H1 (cell line): Measurements from ENCODE around the gene NAXD. TPM values are rescaled to one million over a fixed set of nuclear protein-coding genes. Genes with fewer than 3 reads are reported as not detected.

ENCODE experiments used
- CTCF ChIA-PET: fragments of 300-600 bp; sonication (Branson Sonifier 250); formaldehyde crosslinking; loops from one replicate; lab custom pipeline; 2021; ENCODE audit not compliant: partially characterized antibody; lab: Charles Lee
- POLR2A ChIA-PET: fragments of 300-600 bp; sonication (Branson Sonifier 250); formaldehyde crosslinking; loops from one replicate; lab custom pipeline; 2021; ENCODE audit warnings: inconsistent platforms; ENCODE audit not compliant: partially characterized antibody; lab: Charles Lee
- DNase-seq, 2 experiments: peaks; one replicate each; pipeline versions ENCODE4 v3.0.0 to v3.0.0-alpha.2; 2010 to 2022; ENCODE audit warnings: low spot score in 2 of 2, low read depth in 1 of 2, mixed read lengths in 1 of 2
- FAIRE-seq: peaks from 2 replicates; lab custom pipeline; 2011; peaks lifted over from hg19 to GRCh38; lab: Jason Lieb, UNC
- H2AFZ ChIP-seq: 2 replicates; pipeline ENCODE4 v1.8.1; 2012; ENCODE audit warnings: low read length, inconsistent platforms
- H2AK5ac ChIP-seq: 2 replicates; pipeline ENCODE4 v1.6.1; 2013; ENCODE audit warnings: low read depth, low read length
- H2BK120ac ChIP-seq: replicated peaks from 2 replicates; pipeline ENCODE3; 2013; ENCODE audit warnings: low read depth, low read length, inconsistent platforms
- H2BK12ac ChIP-seq: 2 replicates; pipeline ENCODE4 v1.6.1; 2013; ENCODE audit warnings: low read depth, low read length
- H2BK15ac ChIP-seq: 2 replicates; pipeline ENCODE4 v1.6.1; 2013; ENCODE audit warnings: low read length
- H2BK20ac ChIP-seq: 2 replicates; pipeline ENCODE4 v1.6.1; 2013; ENCODE audit warnings: low read length
- H2BK5ac ChIP-seq: 2 replicates; pipeline ENCODE4 v1.6.1; 2013; ENCODE audit warnings: low read depth, low read length
- H3K14ac ChIP-seq: 2 replicates; pipeline ENCODE4 v1.6.1; 2013; ENCODE audit warnings: inconsistent platforms; ENCODE audit not compliant: insufficient read length
- H3K18ac ChIP-seq: 2 replicates; pipeline ENCODE4 v1.6.1; 2013; ENCODE audit warnings: low read length; ENCODE audit errors: extremely low read depth
- H3K23ac ChIP-seq: 2 replicates; pipeline ENCODE4 v1.6.1; 2013; ENCODE audit warnings: inconsistent platforms; ENCODE audit not compliant: insufficient read length
- H3K23me2 ChIP-seq: 2 replicates; pipeline ENCODE4 v1.6.1; 2013; ENCODE audit warnings: low read depth, low read length
- H3K27ac ChIP-seq: 2 replicates; pipeline ENCODE4 v1.6.1; 2011; ENCODE audit warnings: low read depth, low read length, inconsistent platforms
- H3K27me3 ChIP-seq, 4 experiments: replicated peaks in 1 of 4; 1 replicate in 1 of 4; 2 replicates in 3 of 4; pipeline versions ENCODE4 v1.6.1 to v1.8.1; 2011 to 2013; ENCODE audit warnings: low read length in 3 of 4, mild to moderate bottlenecking in 3 of 4, inconsistent platforms in 2 of 4, mixed read lengths in 2 of 4, moderate library complexity in 1 of 4; ENCODE audit not compliant: control insufficient read depth in 3 of 4, insufficient read depth in 3 of 4; ENCODE audit errors: extremely low read depth in 1 of 4
- H3K36me3 ChIP-seq, 4 experiments: 2 replicates each; pipeline versions ENCODE4 v1.6.1 to v1.8.1; 2011 to 2013; ENCODE audit warnings: mild to moderate bottlenecking in 4 of 4, low read length in 3 of 4, moderate library complexity in 2 of 4, control low read depth in 1 of 4, inconsistent platforms in 1 of 4; ENCODE audit not compliant: insufficient read depth in 4 of 4, control insufficient read depth in 2 of 4
- H3K4ac ChIP-seq: replicated peaks from 2 replicates; pipeline ENCODE3; 2013; ENCODE audit warnings: low read length, low read depth, mixed read lengths, inconsistent platforms; ENCODE audit not compliant: insufficient read length
- H3K4me1 ChIP-seq, 4 experiments: replicated peaks in 1 of 4; 1 replicate in 1 of 4; 2 replicates in 3 of 4; pipeline versions ENCODE4 v1.6.1 to v1.8.1; 2011 to 2013; ENCODE audit warnings: low read length in 3 of 4, inconsistent platforms in 2 of 4, mixed read lengths in 1 of 4; ENCODE audit not compliant: insufficient read depth in 4 of 4, control insufficient read depth in 3 of 4
- H3K4me2 ChIP-seq, 2 experiments: 2 replicates each; pipeline versions ENCODE4 v1.6.1 to v1.8.1; 2011 to 2013; ENCODE audit warnings: low read depth in 2 of 2, low read length in 2 of 2, control low read depth in 1 of 2, inconsistent platforms in 1 of 2, mild to moderate bottlenecking in 1 of 2; ENCODE audit not compliant: insufficient read depth in 1 of 2
- H3K4me3 ChIP-seq, 4 experiments: fragments of 200-600, 300-600 bp in 1 of 4; sonication (generic), shearing (Covaris generic), sonication (Bioruptor Twin) in 1 of 4; 2 replicates each; pipeline versions ENCODE4 v1.5.1 to v1.8.1; 2011 to 2016; ENCODE audit warnings: low read length in 4 of 4, low read depth in 3 of 4, control low read depth in 2 of 4, inconsistent platforms in 2 of 4, mild to moderate bottlenecking in 2 of 4, mixed read lengths in 1 of 4, moderate library complexity in 1 of 4; ENCODE audit not compliant: insufficient read depth in 2 of 4; ENCODE audit errors: extremely low read depth in 1 of 4
- H3K56ac ChIP-seq: replicated peaks from 2 replicates; pipeline ENCODE3; 2013; ENCODE audit warnings: low read depth, mild to moderate bottlenecking, mixed read lengths, low read length, inconsistent platforms; ENCODE audit not compliant: insufficient read length
- H3K79me1 ChIP-seq: 2 replicates; pipeline ENCODE4 v1.6.1; 2013; ENCODE audit warnings: low read depth, low read length, control low read depth
- H3K79me2 ChIP-seq, 2 experiments: 2 replicates each; pipeline versions ENCODE4 v1.6.1 to v1.8.1; 2012 to 2013; ENCODE audit warnings: low read length in 2 of 2, mild to moderate bottlenecking in 2 of 2, inconsistent platforms in 1 of 2; ENCODE audit not compliant: insufficient read depth in 2 of 2, control insufficient read depth in 1 of 2
- H3K9ac ChIP-seq, 4 experiments: replicated peaks in 1 of 4; 1 replicate in 1 of 4; 2 replicates in 3 of 4; pipeline versions ENCODE4 v1.6.1 to v1.8.1; 2011 to 2013; ENCODE audit warnings: low read depth in 3 of 4, low read length in 3 of 4, control low read depth in 2 of 4, mild to moderate bottlenecking in 2 of 4, moderate library complexity in 2 of 4, inconsistent platforms in 1 of 4; ENCODE audit errors: extremely low read depth in 1 of 4
- H3K9me3 ChIP-seq, 2 experiments: 2 replicates each; pipeline versions ENCODE4 v1.6.1 to v1.8.1; 2012 to 2013; ENCODE audit warnings: mild to moderate bottlenecking in 2 of 2, moderate library complexity in 2 of 2, control low read depth in 1 of 2, inconsistent platforms in 1 of 2, low read depth in 1 of 2, low read length in 1 of 2, mixed read lengths in 1 of 2; ENCODE audit not compliant: insufficient read depth in 2 of 2
- H4K20me1 ChIP-seq, 2 experiments: replicated peaks in 1 of 2; 2 replicates each; pipeline versions ENCODE3 to v1.8.1; 2011 to 2013; ENCODE audit warnings: inconsistent platforms in 2 of 2, low read length in 2 of 2, mild to moderate bottlenecking in 1 of 2; ENCODE audit not compliant: insufficient read depth in 2 of 2, control insufficient read depth in 1 of 2
- H4K5ac ChIP-seq: 2 replicates; pipeline ENCODE4 v1.6.1; 2013; ENCODE audit warnings: low read length, low read depth, mixed read lengths, inconsistent platforms; ENCODE audit not compliant: insufficient read length
- H4K8ac ChIP-seq: 2 replicates; pipeline ENCODE4 v1.8.0; 2013; ENCODE audit warnings: mild to moderate bottlenecking, moderate library complexity, low read length, inconsistent platforms; ENCODE audit not compliant: insufficient read depth; ENCODE audit errors: extremely low read depth
- H4K91ac ChIP-seq: replicated peaks from 2 replicates; pipeline ENCODE3; 2013; ENCODE audit warnings: low read length, mixed read lengths, inconsistent platforms; ENCODE audit not compliant: insufficient read length
- ASH2L ChIP-seq: fragments of 200-600, 300-600 bp; sonication (generic); IDR thresholded peaks from one replicate; pipeline ENCODE4 v1.7.1; 2017; ENCODE audit warnings: low read length
- EGR1 ChIP-seq: IDR thresholded peaks from 2 replicates; pipeline ENCODE4 v1.6.1; 2011; ENCODE audit warnings: low read depth, low read length, borderline replicate concordance
- HDAC6 ChIP-seq: IDR thresholded peaks from one replicate; pipeline ENCODE4 v1.7.1; 2012; ENCODE audit warnings: low read depth, mild to moderate bottlenecking, inconsistent platforms, low read length, moderate library complexity
- MAFK ChIP-seq: IDR thresholded peaks from 2 replicates; pipeline ENCODE4 v1.6.1; 2012; ENCODE audit warnings: low read depth, mild to moderate bottlenecking, improper control_type of control experiment, low read length
- NANOG ChIP-seq: IDR thresholded peaks from 2 replicates; pipeline ENCODE4 v1.6.1; 2011; ENCODE audit warnings: low read length, low read depth, mild to moderate bottlenecking, inconsistent platforms; ENCODE audit not compliant: insufficient read depth, poor library complexity, severe bottlenecking
- RNF2 ChIP-seq: fragments of 200-900, 300-1000 bp; sonication (generic); IDR thresholded peaks from 2 replicates; pipeline ENCODE4 v1.7.1; 2016; ENCODE audit warnings: borderline replicate concordance, low read depth, mild to moderate bottlenecking, antibody characterized with exemption, low read length; ENCODE audit not compliant: poor library complexity, severe bottlenecking; ENCODE audit errors: missing control alignments
- TAF1 ChIP-seq: IDR thresholded peaks from 2 replicates; pipeline ENCODE4 v1.6.1; 2011; ENCODE audit warnings: mild to moderate bottlenecking, low read depth, low read length
- TAF7 ChIP-seq: optimal IDR thresholded peaks from 2 replicates; pipeline ENCODE3; 2011; ENCODE audit warnings: low read depth, mild to moderate bottlenecking, inconsistent platforms, low read length, moderate library complexity, borderline replicate concordance
- WGBS, 2 experiments: shearing (Covaris generic) in 1 of 2; methylation state at CpG; one replicate each; pipeline versions ENCODE4 v1.1.6 to v1.1.7; 2013 to 2015; ENCODE audit warnings: low lambda C conversion rate in 2 of 2, mixed read lengths in 2 of 2, inconsistent platforms in 1 of 2, low coverage in 1 of 2, missing lambda C conversion rate in 1 of 2; ENCODE audit not compliant: insufficient replicate concordance in 2 of 2, insufficient coverage in 1 of 2, insufficient read length in 1 of 2; ENCODE audit errors: extremely low coverage in 1 of 2, missing lambda C conversion rate in 1 of 2; 5-methylcytosine and 5-hydroxymethylcytosine counted together
- polyA plus RNA-seq, 7 experiments: library from polyadenylated mRNA; depleted of rRNA in 3 of 7; stranded (reverse) in 5 of 7; unstranded in 2 of 7; fragments of >200 nt in 5 of 7; fragments of 200-250 nt in 2 of 7; gene quantifications; 1 replicate in 5 of 7; 2 replicates in 1 of 7; 4 replicates in 1 of 7; pipeline versions ENCODE4 v1.2.1 to v1.2.3, GENCODE V29; 2011 to 2013; ENCODE audit warnings: missing spikeins in 2 of 7, mixed read lengths in 2 of 7
- total RNA-seq: library from RNA; stranded (reverse); fragmentation: NEBNext Ultra II Directional; extraction: Animal tissue kit (Norgen Biotek cat#: 25700); gene quantifications from 2 replicates; pipeline ENCODE4 v1.2.1, GENCODE V29; 2021
- TF ChIP-seq, protein P1 (sequence below): IDR thresholded peaks from 2 replicates; pipeline ENCODE4 v1.6.1; 2011; ENCODE audit warnings: low read length, improper control_type of control experiment
- TF ChIP-seq, protein P2 (sequence below): IDR thresholded peaks from 2 replicates; pipeline ENCODE4 v1.6.1; 2012; ENCODE audit warnings: low read length, inconsistent platforms

NAXD gene
- total and polyA plus RNA-seq, 2 of the 8 experiments (the other 6 are each of a cell fraction or from before 2014, with no cell fraction given): 25.4 to 35.5 TPM

DNA sequence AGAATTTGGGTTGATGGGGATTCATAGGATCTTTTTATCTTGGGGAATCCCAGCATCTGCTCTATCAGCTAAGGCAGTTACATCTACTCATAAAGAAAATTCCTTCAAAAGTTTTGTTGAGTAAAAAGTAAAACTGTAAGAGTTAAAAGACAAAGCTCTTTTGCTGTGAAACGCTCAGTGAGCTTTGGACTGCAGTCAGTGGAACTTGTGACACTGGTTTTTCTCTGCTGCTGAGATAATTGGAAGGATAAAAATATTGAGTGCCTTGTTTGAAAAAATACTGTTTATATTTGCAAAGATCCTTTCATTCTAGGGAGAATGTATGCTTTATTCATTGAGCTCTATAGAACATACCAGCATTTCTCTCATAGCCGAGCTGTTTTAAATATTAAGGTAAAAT lies 5.3 kb downstream of the NAXD start:
- CTCF ChIA-PET: interaction anchor here (1.1 to 4.1 kb wide), 5 partner anchors 19 to 95 kb away, joined by 3 to 18 read pairs (median 5); no protein-coding TSS in a partner anchor
- WGBS, 2 experiments: 92% methylated on average over 2 of the region's 2 CpGs; no CpG with 5 or more reads in 1 of the 2 experiments
- no peak for FAIRE-seq
- TF ChIP-seq ASH2L (no peak), TAF7 (no peak), TAF1 (no peak), RNF2 (no peak), MAFK (no peak), NANOG (no peak), HDAC6 (no peak), EGR1 (no peak)
- TF ChIP-seq, protein P1, sequence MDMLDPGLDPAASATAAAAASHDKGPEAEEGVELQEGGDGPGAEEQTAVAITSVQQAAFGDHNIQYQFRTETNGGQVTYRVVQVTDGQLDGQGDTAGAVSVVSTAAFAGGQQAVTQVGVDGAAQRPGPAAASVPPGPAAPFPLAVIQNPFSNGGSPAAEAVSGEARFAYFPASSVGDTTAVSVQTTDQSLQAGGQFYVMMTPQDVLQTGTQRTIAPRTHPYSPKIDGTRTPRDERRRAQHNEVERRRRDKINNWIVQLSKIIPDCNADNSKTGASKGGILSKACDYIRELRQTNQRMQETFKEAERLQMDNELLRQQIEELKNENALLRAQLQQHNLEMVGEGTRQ: no peak
- TF ChIP-seq, protein P2, sequence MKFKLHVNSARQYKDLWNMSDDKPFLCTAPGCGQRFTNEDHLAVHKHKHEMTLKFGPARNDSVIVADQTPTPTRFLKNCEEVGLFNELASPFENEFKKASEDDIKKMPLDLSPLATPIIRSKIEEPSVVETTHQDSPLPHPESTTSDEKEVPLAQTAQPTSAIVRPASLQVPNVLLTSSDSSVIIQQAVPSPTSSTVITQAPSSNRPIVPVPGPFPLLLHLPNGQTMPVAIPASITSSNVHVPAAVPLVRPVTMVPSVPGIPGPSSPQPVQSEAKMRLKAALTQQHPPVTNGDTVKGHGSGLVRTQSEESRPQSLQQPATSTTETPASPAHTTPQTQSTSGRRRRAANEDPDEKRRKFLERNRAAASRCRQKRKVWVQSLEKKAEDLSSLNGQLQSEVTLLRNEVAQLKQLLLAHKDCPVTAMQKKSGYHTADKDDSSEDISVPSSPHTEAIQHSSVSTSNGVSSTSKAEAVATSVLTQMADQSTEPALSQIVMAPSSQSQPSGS: no peak

More for the DNA sequence above, 5.3 kb downstream of the NAXD start:
- H3K27me3 ChIP-seq: no peaks in the 10 kb centered on the region
- H3K4me1 ChIP-seq: peaks cover 5 to 16% (median 7%) of the 10 kb centered on the region in 4 experiments; a peak in 6 of 7 replicates
- peaks cover 7% of the 10 kb centered on the region; the same call in 1 of the 2 replicates for H3K23me2 ChIP-seq
- H3K4me2 ChIP-seq: no peak overlapping the region
- POLR2A ChIA-PET: interaction anchor here (0.6 to 1.9 kb wide), 4 partner anchors 11 to 403 kb away, joined by 3 to 6 read pairs (median 4); no protein-coding TSS in a partner anchor
- no peak overlapping the region for H3K23ac ChIP-seq
- H2BK120ac ChIP-seq: no peak overlapping the region
- H3K14ac ChIP-seq: no peak overlapping the region
- no peak overlapping the region for H2BK20ac ChIP-seq
- no peak overlapping the region for H3K18ac ChIP-seq
- H2AK5ac ChIP-seq: no peak overlapping the region
- no peak overlapping the region for H2BK5ac ChIP-seq
- no peak overlapping the region for H2AFZ ChIP-seq
- H3K9me3 ChIP-seq: no peaks in the 10 kb centered on the region
- no peak overlapping the region for H3K4ac ChIP-seq
- no peak overlapping the region for H3K4me3 ChIP-seq
- H4K20me1 ChIP-seq: peaks cover 21% of the 10 kb centered on the region in 2 experiments
- no peak overlapping the region for H2BK15ac ChIP-seq
- H3K79me1 ChIP-seq: peaks cover 15% of the 10 kb centered on the region
- H3K9ac ChIP-seq: no peak overlapping the region
- DNase-seq: no peak
- no peak overlapping the region for H4K91ac ChIP-seq
- no peak overlapping the region for H3K56ac ChIP-seq
- no peak overlapping the region for H2BK12ac ChIP-seq
- peaks cover 16 to 92% of the 10 kb centered on the region in 2 experiments for H3K79me2 ChIP-seq
- no peak overlapping the region for H3K27ac ChIP-seq
- peaks cover 0 to 12% (median 4%) of the 10 kb centered on the region in 4 experiments; a peak in 3 of 8 replicates for H3K36me3 ChIP-seq
- H4K5ac ChIP-seq: no peak overlapping the region
- H4K8ac ChIP-seq: no peak overlapping the region
